IPS-18c (cell line): ENCODE data around the gene NOD1.
"Not testable (repeated sequence)": the region's sequence is repeated elsewhere in the genome, so short reads cannot be mapped to it uniquely, and the experiment has no call there.

Experiments used
- H3K4me3 ChIP-seq: 2 replicates; pipeline ENCODE4 v1.7.0; 2013; ENCODE audit warnings: low read depth, mild to moderate bottlenecking, low read length, moderate library complexity; ENCODE audit not compliant: insufficient read depth
- H3K9me3 ChIP-seq: one replicate; pipeline ENCODE4 v1.6.1; 2013; ENCODE audit warnings: mild to moderate bottlenecking, low read length, moderate library complexity; ENCODE audit not compliant: control insufficient read depth, insufficient read depth

NOD1 gene

GRCh38 chr7:30507346-30507900 lies 28.8 kb upstream of the NOD1 start:
- not testable (repeated sequence) for H3K4me3 ChIP-seq, H3K9me3 ChIP-seq

GRCh38 chr7:30505174-30505697 lies 26.7 kb upstream of the NOD1 start:
- peaks cover 3% of the 10 kb centered on the region for H3K9me3 ChIP-seq
- peak overlapping the region; percentile 95 for H3K4me3 ChIP-seq

- Histone ChIP-seq H3K9me3 (peaks cover 3% of the 10 kb centered on the region), H3K4me3 (peak within 1 kb of the TSS; percentile 95)
Measured at GRCh38 chr7:30504301-30505173, 26.0 kb upstream of the NOD1 start, which contains the start of gene GGCT. Gene GGCT (minus strand): TSS chr7:30504829. CDS start chr7:30504709, 120 bp downstream.

GRCh38 chr7:30503274-30504212 lies 25.0 kb upstream of the NOD1 start:
- peaks cover 3% of the 10 kb centered on the region for H3K9me3 ChIP-seq
- H3K4me3 ChIP-seq = peak overlapping the region; percentile 95

GRCh38 chr7:30502470-30503251 lies 24.1 kb upstream of the NOD1 start:
- no peak overlapping the region for H3K4me3 ChIP-seq

GRCh38 chr7:30501264-30501663 lies 22.7 kb upstream of the NOD1 start:
- Histone ChIP-seq H3K9me3 (peaks cover under 1% of the 10 kb centered on the region), H3K4me3 (no peak overlapping the region)

More at GRCh38 chr7:30502470-30503251, 24.1 kb upstream of the NOD1 start:
- peaks cover 2% of the 10 kb centered on the region for H3K9me3 ChIP-seq

GRCh38 chr7:30493228-30493627 lies 14.6 kb upstream of the NOD1 start:
- Histone ChIP-seq H3K4me3 (no peak overlapping the region), H3K9me3 (peaks cover 5% of the 10 kb centered on the region)

- H3K9me3 ChIP-seq = peaks cover 5% of the 10 kb centered on the region
- no peak overlapping the region for H3K4me3 ChIP-seq
Measured at GRCh38 chr7:30491417-30491816, 12.8 kb upstream of the NOD1 start.

- Histone ChIP-seq H3K4me3 (no peak overlapping the region), H3K9me3 (no peaks in the 10 kb centered on the region)
Measured at GRCh38 chr7:30487371-30487770, 8.8 kb upstream of the NOD1 start.

GRCh38 chr7:30485667-30486066 lies 7.1 kb upstream of the NOD1 start:
- Histone ChIP-seq H3K9me3 (peaks cover 2% of the 10 kb centered on the region), H3K4me3 (no peak overlapping the region)

- H3K4me3 ChIP-seq, H3K9me3 ChIP-seq: not testable (repeated sequence)
Measured at GRCh38 chr7:30481416-30481815, 2.8 kb upstream of the NOD1 start.

- H3K4me3 ChIP-seq = no peak overlapping the region; the same call in 1 of the 2 replicates
- H3K9me3 ChIP-seq = peaks cover 2% of the 10 kb centered on the region
Measured at GRCh38 chr7:30479202-30480120, 877 bp upstream of the NOD1 start.

- Histone ChIP-seq H3K9me3 (peaks cover 2% of the 10 kb centered on the region), H3K4me3 (no peak overlapping the region)
Measured at GRCh38 chr7:30476459-30477145, 2.0 kb downstream of the NOD1 start.

- Histone ChIP-seq H3K9me3 (peaks cover 1% of the 10 kb centered on the region), H3K4me3 (no peak overlapping the region)
Measured at GRCh38 chr7:30475580-30475979, 3.0 kb downstream of the NOD1 start.

GRCh38 chr7:30474893-30475292 lies 3.7 kb downstream of the NOD1 start:
- peaks cover 2% of the 10 kb centered on the region for H3K9me3 ChIP-seq

More at GRCh38 chr7:30474893-30475292, 3.7 kb downstream of the NOD1 start:
- H3K4me3 ChIP-seq = no peak overlapping the region
